HG03103 (cell line): ENCODE measurements around the gene BCAS4.

Source experiments
- ATAC-seq: cut with Tn5 transposase; IDR thresholded peaks from one replicate; pipeline ENCODE4 v1.9.1; 2021; ENCODE audit warnings: low read depth; ENCODE audit not compliant: unreplicated experiment

BCAS4 gene

GRCh38 chr20:50848846-50849673 is 54.2 kb downstream of the BCAS4 start:
- no peak for ATAC-seq

- ATAC-seq: no peak
Observed at GRCh38 chr20:50850721-50851286, 55.9 kb downstream of the BCAS4 start.

GRCh38 chr20:50852085-50852484 is 57.2 kb downstream of the BCAS4 start:
- ATAC-seq: no peak

GRCh38 chr20:50854506-50855249 is 59.8 kb downstream of the BCAS4 start:
- no peak for ATAC-seq

GRCh38 chr20:50855498-50856474 is 60.9 kb downstream of the BCAS4 start:
- ATAC-seq: no peak

GRCh38 chr20:50856475-50857041 is 61.7 kb downstream of the BCAS4 start:
- ATAC-seq: no peak

- no peak for ATAC-seq
Observed at GRCh38 chr20:50857348-50857747, 62.5 kb downstream of the BCAS4 start.

GRCh38 chr20:50858525-50858924 is 63.7 kb downstream of the BCAS4 start:
- ATAC-seq: no peak

GRCh38 chr20:50859161-50859560 is 64.3 kb downstream of the BCAS4 start:
- no peak for ATAC-seq

GRCh38 chr20:50861012-50861411 is 66.2 kb downstream of the BCAS4 start:
- ATAC-seq: no peak

GRCh38 chr20:50862546-50862945 is 67.7 kb downstream of the BCAS4 start:
- ATAC-seq: no peak

- ATAC-seq: no peak
Observed at GRCh38 chr20:50865114-50865513, 70.3 kb downstream of the BCAS4 start.

GRCh38 chr20:50865591-50865990 is 70.7 kb downstream of the BCAS4 start:
- ATAC-seq: no peak

GRCh38 chr20:50866036-50866685 is 71.3 kb downstream of the BCAS4 start:
- no peak for ATAC-seq

GRCh38 chr20:50866831-50867230 is 72.0 kb downstream of the BCAS4 start:
- no peak for ATAC-seq

GRCh38 chr20:50867805-50868204 is 72.9 kb downstream of the BCAS4 start:
- no peak for ATAC-seq

GRCh38 chr20:50868509-50869495 is 73.9 kb downstream of the BCAS4 start:
- ATAC-seq: no peak

GRCh38 chr20:50870561-50871161 is 75.8 kb downstream of the BCAS4 start:
- no peak for ATAC-seq
